SK-N-SH (cell line): Measurements from ENCODE around the gene SLC25A4. TPM values are rescaled to one million over a fixed set of nuclear protein-coding genes. Genes with fewer than 3 reads are reported as not detected.

Experiments
- CTCF ChIA-PET: fragments of 300-600, 350-600 bp; formaldehyde crosslinking; extraction: SDS; loops from one replicate; lab custom pipeline; 2021; lab: Yijun Ruan, JAX
- POLR2A ChIA-PET: fragments of 350-600 bp; sonication (Branson Sonifier 250); formaldehyde crosslinking; extraction: SDS; loops from one replicate; lab custom pipeline; 2020; ENCODE audit warnings: antibody characterized with exemption, inconsistent platforms; lab: Yijun Ruan, JAX
- DNase-seq: peaks from one replicate; pipeline ENCODE4 v3.0.0; 2012
- H2AFZ ChIP-seq: fragments of 200-600 bp; sonication (generic); 2 replicates; pipeline ENCODE4 v1.8.1; 2016; ENCODE audit warnings: antibody characterized with exemption, mild to moderate bottlenecking, low read depth
- H3F3A ChIP-seq: fragments of 200-600 bp; sonication (generic); replicated peaks from 2 replicates; pipeline ENCODE3; 2016; ENCODE audit warnings: antibody characterized with exemption, mild to moderate bottlenecking; ENCODE audit not compliant: insufficient read depth
- H3K27ac ChIP-seq, 2 experiments: fragments of 200-500 bp in 1 of 2; fragments of 200-600 bp in 1 of 2; sonication (Bioruptor generic) in 1 of 2; sonication (generic), shearing (Covaris generic) in 1 of 2; 2 replicates each; pipeline versions ENCODE4 v1.5.1 to v1.6.1; 2014 to 2016; ENCODE audit warnings: low read depth in 2 of 2, inconsistent platforms in 1 of 2, low read length in 1 of 2, mild to moderate bottlenecking in 1 of 2, mixed read lengths in 1 of 2
- H3K27me3 ChIP-seq: fragments of 200-600 bp; sonication (generic), shearing (Covaris generic); 2 replicates; pipeline ENCODE4 v1.6.1; 2016; ENCODE audit warnings: mixed run types; ENCODE audit not compliant: insufficient read depth
- H3K36me3 ChIP-seq, 2 experiments: fragments of 200-500 bp in 1 of 2; fragments of 200-600 bp in 1 of 2; sonication (Bioruptor generic) in 1 of 2; sonication (generic) in 1 of 2; replicated peaks in 1 of 2; 2 replicates each; pipeline versions ENCODE3 to v1.5.1; 2014 to 2016; ENCODE audit warnings: low read length in 1 of 2, mild to moderate bottlenecking in 1 of 2; ENCODE audit not compliant: insufficient read depth in 2 of 2, control insufficient read depth in 1 of 2
- H3K4me1 ChIP-seq, 2 experiments: fragments of 200-500 bp in 1 of 2; fragments of 200-600 bp in 1 of 2; sonication (Bioruptor generic) in 1 of 2; sonication (generic), shearing (Covaris generic) in 1 of 2; 2 replicates each; pipeline versions ENCODE4 v1.5.1 to v1.6.1; 2014 to 2016; ENCODE audit warnings: low read depth in 1 of 2, low read length in 1 of 2, mixed run types in 1 of 2; ENCODE audit not compliant: insufficient read depth in 2 of 2, control insufficient read depth in 1 of 2
- H3K4me2 ChIP-seq: fragments of 200-600 bp; sonication (generic), shearing (Covaris generic); 2 replicates; pipeline ENCODE4 v1.6.1; 2017; ENCODE audit warnings: mixed run types
- H3K4me3 ChIP-seq, 2 experiments: fragments of 200-500 bp in 1 of 2; fragments of 200-600 bp in 1 of 2; sonication (Bioruptor generic) in 1 of 2; sonication (generic), shearing (Covaris generic) in 1 of 2; 2 replicates each; pipeline versions ENCODE4 v1.5.1 to v1.8.1; 2014 to 2016; ENCODE audit warnings: low read depth in 2 of 2, inconsistent platforms in 1 of 2, low read length in 1 of 2, mild to moderate bottlenecking in 1 of 2, mixed read lengths in 1 of 2, moderate library complexity in 1 of 2
- H3K79me2 ChIP-seq: fragments of 200-600 bp; sonication (generic); 2 replicates; pipeline ENCODE4 v1.8.1; 2017; ENCODE audit warnings: mild to moderate bottlenecking; ENCODE audit not compliant: insufficient read depth
- H3K9ac ChIP-seq: fragments of 200-600 bp; sonication (generic); 2 replicates; pipeline ENCODE4 v1.6.1; 2017; ENCODE audit warnings: mixed run types
- H3K9me2 ChIP-seq: fragments of 200-600 bp; sonication (generic); 2 replicates; pipeline ENCODE4 v1.6.1; 2017; ENCODE audit warnings: mixed run types
- H3K9me3 ChIP-seq: fragments of 200-600 bp; sonication (generic); 2 replicates; pipeline ENCODE4 v1.6.1; 2017; ENCODE audit warnings: mixed run types, mild to moderate bottlenecking, moderate library complexity
- H4K20me1 ChIP-seq: fragments of 200-600 bp; sonication (generic); 2 replicates; pipeline ENCODE4 v1.6.1; 2017; ENCODE audit warnings: mild to moderate bottlenecking, mixed run types; ENCODE audit not compliant: insufficient read depth
- CHD2 ChIP-seq: fragments of 150-350 bp; IDR thresholded peaks from 2 replicates; pipeline ENCODE4 v1.6.1; 2018; ENCODE audit warnings: low read length; ENCODE audit not compliant: partially characterized antibody
- CTCF ChIP-seq: fragments of 200-600 bp; sonication (generic); IDR thresholded peaks from 2 replicates; pipeline ENCODE4 v1.6.1; 2017; ENCODE audit warnings: antibody characterized with exemption, mild to moderate bottlenecking, moderate library complexity
- ELF1 ChIP-seq: IDR thresholded peaks from 2 replicates; pipeline ENCODE4 v1.4.0; 2012
- EZH2phosphoT487 ChIP-seq: fragments of 200-600 bp; sonication (generic); IDR thresholded peaks from 2 replicates; pipeline ENCODE4 v1.6.1; 2017; ENCODE audit warnings: low read depth, mixed run types, mild to moderate bottlenecking, antibody characterized with exemption, moderate library complexity, borderline replicate concordance
- FOSL2 ChIP-seq: IDR thresholded peaks from 2 replicates; pipeline ENCODE4 v1.4.0; 2012; ENCODE audit warnings: low read depth, mild to moderate bottlenecking, moderate library complexity, borderline replicate concordance
- FOXJ3 ChIP-seq: sonication (generic); formaldehyde crosslinking; IDR thresholded peaks from 2 replicates; pipeline ENCODE4 v1.5.1; 2020; ENCODE audit warnings: mild to moderate bottlenecking, missing genetic modification reagents
- FOXM1 ChIP-seq: IDR thresholded peaks from 2 replicates; pipeline ENCODE4 v1.4.0; 2012; ENCODE audit warnings: low read depth, mild to moderate bottlenecking
- GATA2 ChIP-seq: sonication (generic); formaldehyde crosslinking; IDR thresholded peaks from 2 replicates; pipeline ENCODE4 v1.5.0; 2020; ENCODE audit warnings: mild to moderate bottlenecking, missing genetic modification reagents
- MAX ChIP-seq: IDR thresholded peaks from 2 replicates; pipeline ENCODE4 v1.4.0; 2012; ENCODE audit warnings: low read depth
- MXI1 ChIP-seq: IDR thresholded peaks from 2 replicates; pipeline ENCODE4 v1.6.1; 2012; ENCODE audit warnings: mild to moderate bottlenecking, low read depth, low read length, improper control_type of control experiment
- NFIC ChIP-seq: IDR thresholded peaks from 2 replicates; pipeline ENCODE4 v1.4.0; 2012; ENCODE audit warnings: borderline replicate concordance
- NRF1 ChIP-seq: IDR thresholded peaks from 2 replicates; pipeline ENCODE4 v1.6.1; 2012; ENCODE audit warnings: low read depth, mild to moderate bottlenecking, low read length
- PBX3 ChIP-seq: IDR thresholded peaks from 2 replicates; pipeline ENCODE4; 2012
- POLR2AphosphoS5 ChIP-seq: IDR thresholded peaks from 2 replicates; pipeline ENCODE4 v1.6.1; 2012; ENCODE audit warnings: low read depth, low read length
- RAD21 ChIP-seq: IDR thresholded peaks from 2 replicates; pipeline ENCODE4 v1.6.1; 2012; ENCODE audit warnings: mild to moderate bottlenecking, low read length
- REST ChIP-seq: IDR thresholded peaks from 2 replicates; pipeline ENCODE4 v1.6.1; 2012; ENCODE audit warnings: mild to moderate bottlenecking, low read depth, low read length, moderate library complexity
- RFX5 ChIP-seq: IDR thresholded peaks from 2 replicates; pipeline ENCODE4 v1.6.1; 2012; ENCODE audit warnings: mild to moderate bottlenecking, improper control_type of control experiment, low read length
- SIN3A ChIP-seq: IDR thresholded peaks from 2 replicates; pipeline ENCODE4 v1.6.1; 2012; ENCODE audit warnings: low read depth, mild to moderate bottlenecking, low read length, moderate library complexity, borderline replicate concordance
- SMC3 ChIP-seq: IDR thresholded peaks from 2 replicates; pipeline ENCODE4 v1.6.1; 2012; ENCODE audit warnings: low read depth, low read length, improper control_type of control experiment
- TCF12 ChIP-seq: IDR thresholded peaks from 2 replicates; pipeline ENCODE4 v1.4.0; 2012
- YY1 ChIP-seq: IDR thresholded peaks from 2 replicates; pipeline ENCODE4 v1.4.0; 2012; ENCODE audit warnings: low read depth, mild to moderate bottlenecking
- ZBTB33 ChIP-seq: IDR thresholded peaks from 2 replicates; pipeline ENCODE4 v1.4.0; 2012; ENCODE audit warnings: low read depth, borderline replicate concordance
- WGBS: methylation state at CpG from one replicate; pipeline ENCODE4 v1.1.6; 2017; ENCODE audit warnings: low lambda C conversion rate; 5-methylcytosine and 5-hydroxymethylcytosine counted together
- polyA plus RNA-seq, 3 experiments: library from polyadenylated mRNA; depleted of rRNA; stranded (reverse); fragments of >200 nt; gene quantifications; 2 replicates each; pipeline ENCODE4 v1.2.3, GENCODE V29; 2012

Gene SLC25A4
- polyA plus RNA-seq, 1 of the 3 experiments (the other 2 are of a cell fraction), result 36.2 TPM

- DNase-seq, result no peak
Measured at GRCh38 chr4:185179488-185179887, 36.4 kb downstream of the SLC25A4 start.

GRCh38 chr4:185182239-185182638 is 39.2 kb downstream of the SLC25A4 start:
- Histone ChIP-seq H3K9me3 (no peaks in the 10 kb centered on the region), H3K36me3 (peaks cover 3 to 10% of the 10 kb centered on the region in 2 experiments), H3F3A (peaks cover 16% of the 10 kb centered on the region), H3K4me1 (peaks cover 0 to 19% of the 10 kb centered on the region in 2 experiments; a peak in 3 of 4 replicates), H3K27ac (peak overlapping the region in 1 of 2 experiments; percentile 39; a peak in 1 of 4 replicates), H3K9me2 (no peaks in the 10 kb centered on the region), H3K9ac (no peak overlapping the region), H2AFZ (no peak overlapping the region), H3K27me3 (no peaks in the 10 kb centered on the region), H3K4me2 (0 out of 2 replicates have a peak overlapping the region, but pooled peaks have one; percentile 5), H4K20me1 (peaks cover 11% of the 10 kb centered on the region), H3K4me3 (no peak overlapping the region), H3K79me2 (peaks cover 74% of the 10 kb centered on the region; the same call in 1 of the 2 replicates)
- DNase-seq, result no peak
- WGBS, result 82% methylated on average over 2 of the region's 2 CpGs
- POLR2A ChIA-PET, result no interaction called here
- CTCF ChIA-PET, result interaction anchor here (0.6 to 3.9 kb wide), 9 partner anchors 8 to 244 kb away, joined by 3 to 38 read pairs (median 4); partner anchors contain the start of genes SLC25A4 and UFSP2
- TF ChIP-seq MAX, result no peak
- no peak for TF ChIP-seq CHD2
- TF ChIP-seq MXI1, result no peak
- no peak for TF ChIP-seq PBX3
- TF ChIP-seq FOXJ3 (CRISPR knock-in tag), result no peak
- TF ChIP-seq SIN3A, result no peak
- TF ChIP-seq REST, result no peak
- no peak for TF ChIP-seq NRF1
- TF ChIP-seq CTCF, result no peak
- TF ChIP-seq RAD21, result no peak
- no peak for TF ChIP-seq ZBTB33
- TF ChIP-seq EZH2phosphoT487, result no peak
- TF ChIP-seq SMC3, result no peak

More at GRCh38 chr4:185179488-185179887, 36.4 kb downstream of the SLC25A4 start:
- TF ChIP-seq FOXM1 (no peak), YY1 (no peak), EZH2phosphoT487 (no peak), SIN3A (no peak), RFX5 (no peak), NFIC (no peak), FOSL2 (no peak), TCF12 (no peak), POLR2AphosphoS5 (no peak), CHD2 (no peak), GATA2 (no peak), ELF1 (no peak)
- no peak overlapping the region for H3K27ac ChIP-seq
- H3K4me2 ChIP-seq, result no peak overlapping the region
- peaks cover 12% of the 10 kb centered on the region for H3F3A ChIP-seq
- no peaks in the 10 kb centered on the region for H3K27me3 ChIP-seq
- no peaks in the 10 kb centered on the region for H3K9me2 ChIP-seq
- H3K79me2 ChIP-seq, result peaks cover 69% of the 10 kb centered on the region
- CTCF ChIA-PET, result interaction anchor here (1.5 kb wide), 1 partner anchor 45 kb away, joined by 3 read pairs; no protein-coding TSS in a partner anchor
- no peak overlapping the region for H3K9ac ChIP-seq
- H3K9me3 ChIP-seq, result no peaks in the 10 kb centered on the region
- POLR2A ChIA-PET, result no interaction called here
- peaks cover 11% of the 10 kb centered on the region for H4K20me1 ChIP-seq
- peaks cover 0 to 19% of the 10 kb centered on the region in 2 experiments; a peak in 3 of 4 replicates for H3K4me1 ChIP-seq
- no peak overlapping the region for H2AFZ ChIP-seq
- H3K4me3 ChIP-seq, result no peak overlapping the region
- 95% methylated on average over 2 of the region's 3 CpGs for WGBS
- H3K36me3 ChIP-seq, result peaks cover 7 to 17% of the 10 kb centered on the region in 2 experiments
